ENCODE data around the gene LMF2. TPM values are rescaled to one million over a fixed set of nuclear protein-coding genes. Genes with fewer than 3 reads are reported as not detected.

LMF2 gene
- total and polyA plus RNA-seq, 2 donors: 21.4 to 61.3 TPM

DNA sequence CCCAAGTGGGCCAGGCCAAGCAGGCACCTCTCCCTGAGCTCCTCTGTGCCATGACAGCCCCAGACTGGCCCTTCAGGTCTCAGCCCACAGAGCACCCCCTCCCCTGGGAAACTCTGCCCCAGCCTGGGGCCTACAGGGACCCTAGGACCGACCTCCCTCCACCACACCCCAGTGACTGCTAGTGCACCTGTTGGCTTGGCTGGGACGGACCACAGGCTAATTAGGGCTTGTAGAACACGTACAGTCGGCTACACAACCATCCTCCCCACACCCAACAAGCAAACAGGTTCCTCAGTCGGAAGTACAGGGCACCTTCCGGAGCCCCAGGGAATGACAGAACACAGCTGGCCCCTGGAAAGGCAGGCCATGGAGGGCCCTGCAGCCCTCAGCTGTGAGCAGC lies 37.0 kb downstream of the LMF2 start:
- Histone ChIP-seq H3K27ac (ENCODE audit: low read depth) (no peak overlapping the region), H3K36me3 (ENCODE audit: insufficient read depth) (peaks cover 2% of the 10 kb centered on the region), H3K4me3 (ENCODE audit: low read depth, low read length) (no peak overlapping the region), H3K4me1 (ENCODE audit: insufficient read depth) (peaks cover 6% of the 10 kb centered on the region)
- 61% methylated on average over 6 of the region's 6 CpGs for WGBS
- DNase-seq (ENCODE audit: extremely low spot score): no peak

DNA sequence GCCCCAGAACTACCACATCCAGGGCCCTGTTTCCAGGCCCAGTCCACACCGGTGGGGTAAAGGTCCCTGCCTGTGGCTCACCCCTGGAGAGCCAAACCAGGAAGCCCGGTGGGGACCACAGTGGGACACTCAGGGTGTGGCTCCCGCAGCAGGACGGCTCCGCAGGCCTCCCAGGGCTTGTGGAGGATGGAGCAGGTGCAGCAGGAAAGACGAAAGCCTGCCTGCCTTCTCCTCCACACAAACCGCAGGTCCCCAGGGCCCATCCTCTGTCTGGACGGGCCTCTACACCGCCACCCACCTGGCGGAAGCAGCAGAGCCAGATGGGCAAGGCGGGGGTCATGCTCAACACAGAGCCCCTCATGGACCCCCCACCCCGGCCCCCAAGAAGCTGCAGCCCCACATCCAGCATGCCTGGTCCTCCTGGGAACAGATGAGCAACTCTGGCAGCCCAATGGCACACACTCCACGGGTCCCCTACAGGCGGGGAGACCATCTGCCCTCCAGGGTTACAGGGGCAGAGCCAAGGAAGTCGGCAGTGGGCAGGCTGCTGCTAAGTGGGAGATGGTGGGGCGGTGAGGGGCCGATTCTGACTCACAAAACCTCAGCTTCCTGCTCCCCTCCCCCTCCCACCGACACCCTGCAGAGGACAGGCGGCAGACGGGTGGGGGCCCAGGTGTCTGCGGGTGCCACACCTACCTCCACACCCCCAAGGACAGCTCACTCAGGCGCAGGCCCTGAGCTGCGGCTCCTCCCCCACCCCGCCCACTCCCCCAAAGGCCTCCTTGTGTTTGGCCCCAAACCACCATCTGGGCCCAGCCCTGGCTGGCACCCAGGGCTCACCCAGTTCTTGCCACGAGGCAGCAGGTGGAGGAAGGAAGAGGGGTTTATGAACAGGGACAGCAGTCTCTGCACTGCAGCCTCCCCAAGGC lies 37.9 kb downstream of the LMF2 start:
- 56% methylated on average over 25 of the region's 25 CpGs for whole genome bisulfite sequencing
- peaks cover 6% of the 10 kb centered on the region for H3K4me1 ChIP-seq (ENCODE audit: insufficient read depth)
- no peak overlapping the region for H3K4me3 ChIP-seq (ENCODE audit: low read depth, low read length)
- H3K27ac ChIP-seq (ENCODE audit: low read depth): no peak overlapping the region
- DNase-seq (ENCODE audit: extremely low spot score): no peak
- H3K36me3 ChIP-seq (ENCODE audit: insufficient read depth): peaks cover 2% of the 10 kb centered on the region

DNA sequence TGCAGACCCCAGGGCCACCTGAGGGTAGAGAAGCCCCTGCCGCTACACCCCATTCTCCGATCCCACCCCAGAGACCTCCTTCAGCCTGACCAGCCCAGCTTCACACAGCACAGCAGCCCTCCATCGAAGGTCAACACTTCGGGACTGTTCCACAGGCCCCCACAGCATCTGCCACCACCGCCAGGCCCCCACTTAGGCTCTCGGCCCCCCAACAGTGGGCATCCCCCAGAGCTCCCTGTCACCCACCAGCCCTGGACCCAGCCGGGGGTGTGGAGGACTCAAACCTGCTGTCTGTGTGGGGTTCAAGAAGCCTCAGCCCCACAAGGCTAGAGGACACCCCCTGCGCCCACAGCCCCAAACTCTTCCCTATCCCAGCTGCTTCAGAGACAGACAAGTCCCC lies 38.9 kb downstream of the LMF2 start:
- 86% methylated on average over 8 of the region's 8 CpGs for WGBS
- DNase-seq (ENCODE audit: extremely low spot score): no peak
- H3K27ac ChIP-seq (ENCODE audit: low read depth): no peak overlapping the region
- peaks cover 6% of the 10 kb centered on the region for H3K4me1 ChIP-seq (ENCODE audit: insufficient read depth)
- H3K4me3 ChIP-seq (ENCODE audit: low read depth, low read length): no peak overlapping the region
- H3K36me3 ChIP-seq (ENCODE audit: insufficient read depth): peaks cover 2% of the 10 kb centered on the region

DNA sequence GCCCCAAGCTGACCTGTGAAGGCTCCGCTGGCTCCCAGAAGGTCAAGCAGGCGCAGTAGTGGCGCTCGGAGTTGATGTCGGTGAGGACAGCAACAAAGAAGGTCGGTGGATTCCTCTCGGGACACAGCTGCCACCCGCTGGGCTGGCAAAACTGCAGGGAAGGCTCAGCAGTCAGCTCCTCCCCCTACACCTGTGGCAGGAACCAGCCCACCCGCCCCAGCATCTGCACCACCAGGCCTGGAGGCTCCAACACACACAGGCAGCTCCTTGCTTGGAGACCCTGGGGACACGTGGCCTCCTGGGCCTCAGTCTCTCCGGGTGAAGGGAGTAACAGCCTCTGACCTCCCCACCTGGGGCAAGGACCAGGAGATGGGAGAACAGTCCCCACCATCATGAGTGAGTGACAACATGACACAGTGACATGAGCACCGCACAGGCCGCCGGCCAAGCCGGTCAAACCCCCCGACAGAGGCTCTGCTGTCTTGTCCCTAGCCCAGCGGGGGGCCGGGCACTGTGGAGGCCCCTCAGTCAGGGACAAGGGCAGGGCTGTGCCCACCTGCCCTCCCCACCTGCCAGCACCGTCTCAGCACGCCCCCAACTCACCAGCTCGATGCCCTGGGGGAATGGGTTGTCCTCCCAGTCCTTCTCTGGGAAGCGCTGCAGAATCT lies 39.6 kb downstream of the LMF2 start:
- H3K36me3 ChIP-seq (ENCODE audit: insufficient read depth): peaks cover 2% of the 10 kb centered on the region
- WGBS: 86% methylated on average over 22 of the region's 22 CpGs
- DNase-seq (ENCODE audit: extremely low spot score): no peak
- H3K27ac ChIP-seq (ENCODE audit: low read depth): no peak overlapping the region
- peaks cover 6% of the 10 kb centered on the region for H3K4me1 ChIP-seq (ENCODE audit: insufficient read depth)
- no peak overlapping the region for H3K4me3 ChIP-seq (ENCODE audit: low read depth, low read length)

DNA sequence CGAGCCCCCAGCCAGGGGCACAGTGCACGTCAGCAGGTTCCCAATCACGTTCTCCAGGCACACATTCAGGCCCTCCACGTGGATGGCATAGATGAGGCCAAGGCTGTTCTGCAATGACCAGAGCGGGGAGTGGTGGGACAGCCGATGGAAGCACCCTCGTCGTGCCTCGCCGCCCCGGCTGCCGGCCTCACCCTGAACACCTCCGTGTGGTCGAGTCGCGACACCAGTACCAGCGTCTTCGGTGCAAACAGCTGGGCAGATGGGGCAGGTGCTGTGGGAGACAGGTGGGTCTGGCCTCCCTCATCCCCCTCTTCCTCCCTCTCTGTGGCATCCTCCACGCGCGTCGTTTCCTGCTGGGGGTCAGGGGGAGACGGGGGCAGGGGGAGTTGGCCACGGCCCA lies 40.2 kb downstream of the LMF2 start:
- no peak for DNase-seq (ENCODE audit: extremely low spot score)
- H3K4me1 ChIP-seq (ENCODE audit: insufficient read depth): peaks cover 6% of the 10 kb centered on the region
- peaks cover 4% of the 10 kb centered on the region for H3K36me3 ChIP-seq (ENCODE audit: insufficient read depth)
- 89% methylated on average over 24 of the region's 24 CpGs for WGBS
- H3K27ac ChIP-seq (ENCODE audit: low read depth): no peak overlapping the region
- no peak overlapping the region for H3K4me3 ChIP-seq (ENCODE audit: low read depth, low read length)

DNA sequence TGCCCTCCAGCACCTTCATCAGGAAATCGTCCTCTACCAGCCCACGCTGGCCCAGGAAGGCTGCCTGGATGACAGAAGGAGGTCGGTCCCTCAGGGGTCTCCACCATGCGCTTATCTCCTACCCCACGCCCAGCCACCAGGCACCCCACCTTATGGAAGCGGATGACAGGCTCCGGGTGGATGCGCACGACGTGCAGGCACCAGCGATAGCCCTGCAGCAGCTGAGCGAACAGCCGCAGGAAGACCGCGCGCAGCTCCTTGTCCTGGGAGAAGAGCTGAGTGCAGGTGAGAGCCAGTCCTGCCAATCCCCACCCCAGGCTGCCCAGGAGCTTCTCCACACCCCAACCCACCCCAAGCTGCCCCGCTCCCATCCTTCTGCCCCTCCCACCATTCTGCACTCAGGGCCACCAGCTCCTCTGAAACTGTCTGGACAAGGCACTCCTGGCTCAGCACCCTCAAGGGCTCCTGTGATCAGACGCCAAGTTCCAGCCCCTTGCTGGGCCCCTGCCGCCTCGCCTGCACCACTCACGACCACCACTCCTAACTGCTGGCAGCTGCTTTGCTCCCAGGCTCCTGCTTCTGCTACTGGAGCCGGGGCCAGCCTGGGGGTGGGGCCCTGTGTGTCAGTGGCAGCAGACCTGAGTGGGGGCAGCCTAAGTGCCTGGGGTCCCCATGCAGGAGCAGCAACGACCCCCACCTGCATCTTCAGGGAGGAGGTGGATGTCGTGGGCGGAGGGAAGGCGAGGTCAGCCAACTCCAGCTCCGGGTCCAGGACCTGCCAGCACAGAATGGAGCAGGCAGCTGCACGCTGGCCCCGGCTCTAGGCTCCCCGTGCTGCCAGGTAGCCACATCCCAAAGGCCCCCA lies 42.2 kb downstream of the LMF2 start:
- 91% methylated on average over 30 of the region's 30 CpGs for WGBS

DNA sequence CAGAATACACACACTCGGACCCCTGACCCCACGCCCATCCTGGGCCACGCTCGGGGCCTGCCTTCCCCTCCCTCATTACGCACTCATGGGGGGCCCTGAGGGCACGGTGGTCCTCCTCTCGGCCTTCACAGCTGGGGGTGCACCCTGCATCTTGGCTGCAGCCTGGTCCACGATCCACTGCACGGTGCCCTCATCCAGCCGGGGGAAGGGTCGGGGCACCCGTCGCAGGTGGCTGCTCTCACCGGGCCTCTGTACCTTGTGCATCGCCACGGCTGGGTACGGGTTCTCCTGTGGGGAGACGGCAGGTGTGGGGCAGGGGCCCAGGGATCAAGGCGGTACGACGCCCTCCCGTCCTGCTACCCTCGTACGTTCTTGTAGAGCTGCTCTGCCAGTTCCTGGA lies 43.1 kb downstream of the LMF2 start:
- WGBS: 88% methylated on average over 24 of the region's 24 CpGs
- DNase-seq (ENCODE audit: extremely low spot score): no peak
- Histone ChIP-seq H3K4me1 (ENCODE audit: insufficient read depth) (no peaks in the 10 kb centered on the region), H3K4me3 (ENCODE audit: low read depth, low read length) (no peak overlapping the region), H3K36me3 (ENCODE audit: insufficient read depth) (peaks cover 10% of the 10 kb centered on the region), H3K27ac (ENCODE audit: low read depth) (no peak overlapping the region)

More for the DNA sequence above, 42.2 kb downstream of the LMF2 start:
- no peak for DNase-seq (ENCODE audit: extremely low spot score)
- peaks cover 10% of the 10 kb centered on the region for H3K36me3 ChIP-seq (ENCODE audit: insufficient read depth)
- H3K4me3 ChIP-seq (ENCODE audit: low read depth, low read length): no peak overlapping the region
- H3K4me1 ChIP-seq (ENCODE audit: insufficient read depth): no peaks in the 10 kb centered on the region
- H3K27ac ChIP-seq (ENCODE audit: low read depth): no peak overlapping the region

DNA sequence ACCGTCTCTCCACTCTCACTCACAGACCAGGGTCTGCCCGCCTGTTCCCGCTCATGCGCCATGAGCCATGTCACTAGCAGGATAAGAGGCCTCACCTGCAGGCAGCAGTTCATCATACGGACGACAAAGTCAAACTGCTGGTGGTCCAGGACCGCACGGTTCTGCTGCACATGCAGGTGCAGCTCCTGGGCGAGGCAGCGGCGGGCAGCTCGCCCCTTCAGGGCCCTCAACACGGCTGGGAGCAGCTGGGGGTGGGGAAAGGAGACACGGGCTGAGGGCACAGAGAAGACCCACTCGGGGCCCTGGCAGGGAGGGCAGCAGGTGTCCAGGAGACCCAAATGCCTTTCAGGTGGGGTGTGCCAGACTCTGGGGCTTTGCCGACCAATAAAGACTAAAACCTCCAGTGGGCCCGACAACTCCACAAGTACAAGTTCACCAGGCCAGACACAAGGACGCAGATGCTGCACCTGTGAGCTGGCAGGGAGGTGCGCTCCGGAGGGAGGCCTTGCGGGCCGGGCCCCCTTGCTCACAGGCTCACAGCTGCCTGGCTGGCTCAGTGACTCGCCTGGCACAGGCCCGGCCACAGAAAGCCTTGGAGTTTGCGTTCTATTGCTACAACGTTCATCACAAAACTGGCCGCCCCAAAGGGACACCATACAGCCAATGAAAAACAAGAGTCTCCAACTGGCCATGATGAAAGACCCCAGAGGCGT lies 44.2 kb downstream of the LMF2 start:
- WGBS: 92% methylated on average over 28 of the region's 28 CpGs
- H3K4me3 ChIP-seq (ENCODE audit: low read depth, low read length): no peak overlapping the region
- H3K27ac ChIP-seq (ENCODE audit: low read depth): no peak overlapping the region
- no peaks in the 10 kb centered on the region for H3K4me1 ChIP-seq (ENCODE audit: insufficient read depth)
- no peak for DNase-seq (ENCODE audit: extremely low spot score)
- peaks cover 10% of the 10 kb centered on the region for H3K36me3 ChIP-seq (ENCODE audit: insufficient read depth)

DNA sequence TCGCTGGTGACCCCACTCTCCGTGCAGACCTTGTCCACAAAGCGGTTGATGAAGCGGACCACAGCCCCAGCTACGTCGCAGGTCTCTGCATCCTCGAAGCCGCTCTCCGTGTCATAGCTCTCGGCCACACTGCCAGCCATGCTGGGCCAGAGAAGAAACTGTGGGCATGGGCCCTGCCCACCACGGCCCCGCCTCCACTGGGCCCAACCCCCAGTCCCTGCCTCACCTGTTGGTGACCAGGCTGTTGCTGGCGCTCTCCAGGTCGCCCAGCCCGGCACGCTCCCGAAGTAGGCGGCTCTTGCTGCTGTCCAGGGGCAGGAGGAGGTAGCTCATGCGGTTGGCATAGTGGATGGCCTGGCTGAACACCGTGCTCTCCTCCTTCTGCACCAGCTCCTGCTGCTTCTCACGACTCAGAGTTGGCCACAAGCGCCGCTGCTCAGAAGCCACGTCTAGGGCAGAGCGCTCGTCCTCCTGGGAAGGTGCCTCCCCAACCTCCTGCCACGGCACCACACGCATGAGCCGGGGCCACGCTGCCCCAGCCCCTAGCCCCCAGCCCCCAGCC lies 45.4 kb downstream of the LMF2 start:
- no peak overlapping the region for H3K4me3 ChIP-seq (ENCODE audit: low read depth, low read length)
- DNase-seq (ENCODE audit: extremely low spot score): no peak
- H3K36me3 ChIP-seq (ENCODE audit: insufficient read depth): peaks cover 10% of the 10 kb centered on the region
- WGBS: 95% methylated on average over 30 of the region's 30 CpGs
- no peak overlapping the region for H3K27ac ChIP-seq (ENCODE audit: low read depth)
- no peaks in the 10 kb centered on the region for H3K4me1 ChIP-seq (ENCODE audit: insufficient read depth)

DNA sequence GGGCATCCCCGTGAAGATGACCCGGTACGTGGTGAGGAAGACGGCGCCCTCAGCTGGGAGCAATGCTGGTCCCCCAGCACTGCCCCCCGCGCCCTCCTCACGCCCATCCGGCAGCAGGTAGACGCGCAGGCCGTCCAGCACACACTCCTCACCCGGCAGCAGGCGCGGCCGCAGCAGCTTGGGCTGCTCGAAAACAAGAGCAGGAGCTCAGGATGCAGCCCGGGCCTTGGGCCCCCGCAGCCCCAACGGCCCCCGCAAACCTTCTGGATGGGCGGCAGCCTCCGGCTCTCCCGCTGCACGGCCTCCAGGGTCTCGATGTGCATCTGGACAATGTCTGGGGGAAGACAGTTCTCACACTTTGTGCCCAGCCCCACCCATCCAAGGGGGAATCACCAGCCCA lies 46.0 kb downstream of the LMF2 start:
- Histone ChIP-seq H3K4me1 (ENCODE audit: insufficient read depth) (no peaks in the 10 kb centered on the region), H3K36me3 (ENCODE audit: insufficient read depth) (peaks cover 13% of the 10 kb centered on the region), H3K4me3 (ENCODE audit: low read depth, low read length) (no peak overlapping the region), H3K27ac (ENCODE audit: low read depth) (no peak overlapping the region)
- DNase-seq (ENCODE audit: extremely low spot score): no peak
- WGBS: 91% methylated on average over 26 of the region's 26 CpGs

DNA sequence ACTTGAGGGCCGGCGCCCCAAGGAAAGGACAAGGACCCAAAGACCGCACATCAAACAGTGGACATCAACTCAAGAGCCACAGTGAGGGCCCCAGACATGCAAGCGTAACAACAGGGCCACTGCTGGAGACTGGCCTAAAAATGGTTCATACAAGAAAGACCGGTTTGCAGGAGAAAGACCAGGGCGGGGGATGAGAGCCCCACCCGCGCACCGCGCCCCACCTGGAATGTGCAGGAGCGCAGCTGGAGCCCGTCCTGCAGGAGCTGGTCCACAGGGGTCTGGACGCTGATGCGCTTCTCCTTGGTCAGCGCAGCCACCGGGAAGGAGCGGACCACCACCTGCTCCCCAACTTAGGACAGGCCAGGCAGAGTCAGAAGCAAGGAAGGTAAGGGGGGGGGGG lies 46.6 kb downstream of the LMF2 start:
- Histone ChIP-seq H3K36me3 (ENCODE audit: insufficient read depth) (peaks cover 12% of the 10 kb centered on the region), H3K4me1 (ENCODE audit: insufficient read depth) (no peaks in the 10 kb centered on the region), H3K27ac (ENCODE audit: low read depth) (no peak overlapping the region), H3K4me3 (ENCODE audit: low read depth, low read length) (no peak overlapping the region)
- no peak for DNase-seq (ENCODE audit: extremely low spot score)
- WGBS: 92% methylated on average over 17 of the region's 17 CpGs

DNA sequence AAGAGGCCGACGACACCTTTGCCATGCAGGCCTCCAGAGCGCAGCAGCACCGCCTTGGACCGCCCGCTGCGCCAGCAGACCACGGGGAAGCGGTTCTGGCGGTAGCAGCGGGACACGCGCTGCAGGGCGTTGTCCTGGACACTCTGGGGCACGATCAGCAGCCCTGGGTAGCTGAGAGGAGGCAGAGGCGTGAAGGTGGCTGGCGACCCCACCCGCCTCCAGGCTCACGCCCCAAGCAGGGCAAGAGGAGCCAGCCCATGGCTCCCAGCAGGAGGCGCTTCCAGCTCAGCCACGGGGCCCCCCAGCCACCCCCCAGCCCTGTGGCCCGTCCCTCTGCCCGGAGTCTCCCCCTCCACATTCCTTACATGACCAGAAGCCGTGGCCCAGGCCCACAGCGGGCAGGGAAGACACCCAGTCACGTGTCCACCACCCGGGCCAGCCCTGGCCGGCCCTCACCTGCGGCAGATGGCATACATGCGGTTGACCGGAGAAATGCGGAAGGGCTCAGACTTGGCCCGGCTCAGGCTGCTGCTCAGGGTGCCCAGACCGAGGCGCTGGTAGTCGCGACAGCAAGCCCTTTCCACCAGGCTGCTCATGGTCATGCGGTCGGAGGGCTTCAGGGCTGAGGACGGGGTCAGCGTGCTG lies 47.9 kb downstream of the LMF2 start:
- Histone ChIP-seq H3K4me3 (ENCODE audit: low read depth, low read length) (no peak overlapping the region), H3K36me3 (ENCODE audit: insufficient read depth) (peaks cover 20% of the 10 kb centered on the region), H3K27ac (ENCODE audit: low read depth) (no peak overlapping the region), H3K4me1 (ENCODE audit: insufficient read depth) (no peaks in the 10 kb centered on the region)
- DNase-seq (ENCODE audit: extremely low spot score): no peak
- WGBS: 94% methylated on average over 41 of the region's 41 CpGs

Data from urinary bladder (tissue), 4 donors.